HG03558 (cell line): ENCODE results near the gene SLC38A8.

Experiments
- ATAC-seq: cut with Tn5 transposase; IDR thresholded peaks from one replicate; pipeline ENCODE4 v1.9.1; 2021; ENCODE audit warnings: moderate number of reproducible peaks; ENCODE audit not compliant: unreplicated experiment; ENCODE audit errors: extremely low read depth

Gene SLC38A8

DNA sequence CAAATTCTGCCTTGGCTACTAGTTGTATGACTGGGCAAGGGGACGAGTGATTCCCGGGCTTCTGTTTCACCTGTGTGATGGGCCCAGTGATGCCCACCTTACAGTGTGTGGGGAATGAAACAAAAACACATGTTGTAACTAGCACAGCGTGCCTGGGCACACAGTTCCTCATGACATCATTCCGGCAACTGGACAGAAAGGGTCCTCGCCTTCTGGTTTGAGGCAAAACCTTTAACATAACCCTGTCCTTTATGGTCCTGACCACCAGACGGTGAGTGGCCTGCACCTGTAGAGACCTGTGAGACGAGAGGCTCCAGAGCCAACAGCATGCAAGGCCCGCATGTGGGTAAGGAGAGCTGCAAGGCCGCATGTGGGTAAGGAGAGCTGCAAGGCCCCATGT is 7.7 kb upstream of the SLC38A8 start:
- no peak for ATAC-seq

DNA sequence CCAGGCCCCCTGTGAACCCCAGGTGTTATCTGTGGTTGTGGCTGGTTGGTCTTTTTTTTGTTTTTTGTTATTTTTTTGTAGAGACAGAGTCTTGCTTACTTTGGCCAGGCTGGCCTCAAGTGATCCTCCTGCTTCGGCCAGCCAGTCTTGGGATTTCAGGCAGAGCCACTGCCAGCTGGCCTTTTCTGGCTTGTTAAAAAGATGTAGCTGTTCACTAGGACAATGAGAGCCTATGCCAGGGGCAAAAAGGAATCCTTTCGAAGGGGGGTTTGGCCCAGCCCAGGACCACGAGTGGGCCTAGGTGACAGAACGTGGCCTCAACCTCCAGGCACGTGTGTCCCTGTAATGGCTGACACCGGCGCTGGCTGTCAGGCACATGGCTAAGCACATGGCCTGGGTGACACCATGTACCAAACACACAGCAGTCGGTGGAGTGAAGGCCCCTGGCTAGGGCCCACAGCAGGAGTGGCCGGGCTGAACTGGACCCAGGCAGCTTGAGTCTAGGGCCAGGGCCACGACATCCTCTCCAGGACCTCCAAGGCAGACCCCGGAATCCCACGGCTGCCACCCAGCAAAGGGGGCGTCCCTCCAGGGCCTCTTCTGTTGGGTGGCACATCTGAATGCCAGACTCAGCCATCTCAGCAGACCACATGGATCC is 6.9 kb upstream of the SLC38A8 start:
- no peak for ATAC-seq

DNA sequence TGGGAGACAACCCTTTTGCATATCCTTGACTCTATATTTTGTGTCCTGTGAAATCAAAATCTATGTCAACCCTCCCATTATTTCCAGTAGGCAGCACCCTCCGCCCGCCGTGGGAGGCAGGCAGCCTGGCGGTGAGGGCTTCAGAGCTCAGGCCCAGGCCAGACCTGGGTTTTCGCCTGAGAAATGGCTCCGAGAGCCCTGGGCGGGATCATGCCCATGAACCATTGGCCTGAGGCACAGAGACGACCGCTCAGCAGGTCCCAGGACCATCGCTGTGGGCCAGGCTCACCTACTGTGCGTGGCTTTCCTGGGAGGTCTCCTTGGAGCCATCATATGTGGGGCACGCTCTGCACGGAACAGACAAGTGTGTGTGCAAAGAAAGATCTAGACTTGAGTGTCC is 6.3 kb upstream of the SLC38A8 start:
- ATAC-seq, result no peak

DNA sequence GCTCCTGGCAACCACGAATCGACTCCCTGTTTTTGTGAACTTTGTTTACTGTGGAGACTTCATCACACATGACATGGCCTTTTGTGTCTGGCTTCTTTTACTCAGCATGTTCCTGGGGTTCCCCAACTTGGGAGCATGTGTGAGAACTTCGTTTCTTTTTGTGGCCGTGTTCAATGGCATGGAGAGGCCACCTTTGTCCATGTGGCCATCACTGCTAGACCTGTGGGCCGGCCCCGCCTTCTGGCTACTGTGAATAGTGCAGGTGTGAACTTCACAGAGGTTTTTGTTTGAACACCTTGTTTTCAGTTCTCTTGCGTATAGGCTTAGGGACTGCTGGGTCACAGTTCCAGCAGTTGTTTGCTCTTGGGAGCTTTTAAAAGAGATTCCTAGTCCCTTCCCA is 5.7 kb upstream of the SLC38A8 start:
- no peak for ATAC-seq

DNA sequence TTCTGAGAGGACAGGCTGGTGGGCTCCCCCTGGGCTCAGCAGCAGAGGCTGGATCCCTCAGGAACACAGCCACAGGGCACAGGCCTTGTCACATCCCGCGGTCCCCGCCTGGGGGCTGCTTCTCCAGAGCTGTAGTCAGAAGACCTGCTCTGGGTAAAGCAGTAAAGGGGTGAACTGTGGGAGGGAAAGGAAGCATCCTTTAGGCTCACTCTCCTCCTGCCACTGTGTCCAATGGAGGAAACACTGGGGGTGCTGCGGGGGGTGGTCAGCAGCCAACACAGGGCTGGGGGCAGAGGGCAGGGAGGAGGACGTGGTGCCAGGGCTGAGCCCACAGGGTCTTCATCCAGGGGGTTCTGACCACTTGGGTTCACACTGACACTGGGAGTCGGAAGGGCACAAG is 5.0 kb upstream of the SLC38A8 start:
- no peak for ATAC-seq

DNA sequence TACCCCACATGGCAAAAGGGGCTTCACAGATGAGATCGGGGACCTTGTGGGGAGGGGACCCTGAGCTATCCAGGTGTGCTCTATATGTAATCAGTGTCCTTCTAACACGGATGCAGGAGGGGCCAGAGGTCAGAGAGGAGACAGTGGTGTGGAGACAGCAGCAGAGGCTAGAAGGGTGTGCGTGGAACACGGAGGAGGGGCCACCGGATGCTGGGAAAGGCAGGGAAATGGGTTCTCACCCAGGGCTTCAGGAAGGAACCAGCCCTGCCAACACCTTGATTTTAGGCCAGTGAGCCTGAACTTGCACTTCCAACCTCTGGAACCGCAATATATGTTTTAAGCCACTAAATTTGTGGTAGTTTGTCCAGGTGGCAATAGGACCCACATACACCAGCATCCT is 4.6 kb upstream of the SLC38A8 start:
- ATAC-seq, result no peak

DNA sequence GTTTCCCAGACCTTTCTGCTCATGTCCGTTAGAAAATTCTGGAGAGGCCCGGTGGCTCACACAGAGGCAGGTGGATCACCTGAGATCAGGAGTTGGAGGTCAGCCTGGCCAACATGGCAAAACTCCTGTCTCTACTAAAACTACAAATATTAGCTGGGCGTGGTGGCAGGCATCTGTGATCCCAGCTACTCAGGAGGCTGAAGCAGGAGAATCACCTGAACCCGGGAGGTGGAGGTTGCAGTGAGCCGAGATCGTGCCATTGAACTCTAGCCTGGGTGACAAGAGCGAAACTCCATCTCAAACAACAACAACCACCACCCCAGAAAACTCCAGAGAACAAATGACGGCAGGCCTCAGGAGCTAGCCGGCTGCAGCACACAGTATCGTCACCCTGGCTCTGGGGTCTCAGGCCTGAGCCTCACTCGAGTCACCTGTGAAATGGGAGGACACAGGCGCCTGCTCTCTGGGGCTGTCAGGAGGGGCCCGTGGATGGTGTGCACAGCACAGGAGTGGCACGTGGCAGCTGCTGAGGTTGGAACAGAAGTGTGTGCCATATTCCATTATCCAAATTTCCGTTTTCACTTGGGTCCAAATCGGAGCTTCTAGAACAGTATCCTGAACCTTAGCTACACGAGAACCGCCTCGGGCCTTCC is 3.3 kb upstream of the SLC38A8 start:
- ATAC-seq, result no peak

DNA sequence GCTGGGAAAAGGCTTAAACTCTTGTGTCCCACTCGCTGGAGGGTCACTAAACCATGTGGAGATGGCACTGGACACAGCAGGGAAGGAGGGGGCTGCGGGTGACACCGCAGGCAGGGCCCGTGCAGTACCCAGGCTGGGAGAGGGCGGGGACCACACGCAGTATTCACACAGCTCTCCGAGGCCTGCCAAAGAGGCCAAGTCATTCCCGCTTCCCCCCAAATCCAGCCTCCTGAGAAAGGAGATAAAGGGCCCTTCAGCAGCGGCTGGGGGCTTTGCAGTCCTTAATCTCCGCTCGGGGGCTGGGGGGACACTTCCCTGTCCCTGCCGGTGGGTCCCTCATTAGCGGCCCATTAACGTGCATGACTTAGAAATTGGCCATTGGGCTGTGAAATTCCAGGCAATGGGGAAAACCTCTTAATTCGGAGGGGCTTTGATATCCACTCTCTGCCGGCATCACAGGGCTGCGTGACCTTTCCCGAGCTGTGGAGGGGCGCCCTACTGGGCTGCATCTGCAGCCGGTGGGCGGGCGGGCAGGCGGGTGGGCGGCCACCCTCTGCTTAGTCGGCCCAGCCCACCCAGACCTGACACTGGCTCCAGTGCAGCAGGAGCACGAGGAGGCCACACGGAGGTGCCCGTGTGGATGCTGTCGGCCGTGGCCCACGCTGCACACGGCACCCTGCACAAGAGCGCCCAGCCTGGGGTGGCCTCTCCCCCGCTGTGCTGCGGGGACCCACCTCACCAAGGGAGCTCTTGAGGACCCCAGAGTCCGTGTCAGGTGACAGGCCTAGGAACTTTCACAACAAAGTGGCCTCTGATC is 2.6 kb upstream of the SLC38A8 start:
- no peak for ATAC-seq

DNA sequence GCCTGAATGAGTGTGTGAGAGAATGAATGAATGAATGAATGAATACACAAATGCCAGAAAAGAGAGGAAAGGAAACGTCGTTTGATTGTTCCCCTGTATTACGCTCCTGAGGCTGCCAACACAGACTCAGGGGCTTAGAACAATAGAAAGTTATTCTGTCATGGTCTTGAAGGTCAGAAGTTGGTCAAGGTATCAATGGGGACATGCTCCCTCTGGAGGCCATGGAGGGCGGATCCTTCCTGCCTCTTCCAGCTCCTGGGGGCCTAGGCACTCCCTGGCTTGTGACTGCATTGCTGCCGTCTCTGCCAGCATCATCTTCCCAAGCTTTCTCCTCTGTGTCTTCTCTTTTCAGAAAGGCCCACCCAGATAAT is 1.5 kb upstream of the SLC38A8 start:
- ATAC-seq, result no peak

DNA sequence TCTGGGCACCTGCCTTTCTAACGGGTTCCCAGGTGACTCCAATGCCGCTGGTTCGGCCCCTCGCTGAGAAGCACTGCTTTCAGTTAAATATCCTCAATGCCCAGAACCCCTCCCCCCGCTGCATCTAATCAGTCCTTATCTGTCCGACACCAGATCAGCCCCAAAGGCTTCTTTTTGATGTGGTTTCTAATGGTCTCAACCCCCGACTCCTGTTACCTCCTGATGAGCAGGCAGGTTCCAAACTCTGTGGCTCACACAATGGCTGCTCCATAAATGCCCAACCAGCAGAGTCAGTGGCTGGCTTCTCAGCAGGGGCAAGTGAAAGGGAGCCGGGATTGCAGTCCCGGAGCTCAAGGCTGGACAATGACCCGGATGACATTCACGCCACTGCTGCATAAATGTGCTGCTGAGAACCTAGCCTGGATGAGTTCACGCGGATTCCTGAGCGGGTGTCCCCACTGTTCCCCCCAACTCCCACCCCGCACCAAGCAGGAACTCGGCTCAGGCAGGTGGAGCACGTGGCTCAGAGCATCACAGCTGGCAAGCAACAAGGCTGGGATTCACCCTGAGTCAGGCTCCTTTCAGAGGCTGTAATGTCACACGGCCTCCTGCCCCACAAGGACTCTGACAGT is 1.0 kb upstream of the SLC38A8 start:
- ATAC-seq, result no peak

DNA sequence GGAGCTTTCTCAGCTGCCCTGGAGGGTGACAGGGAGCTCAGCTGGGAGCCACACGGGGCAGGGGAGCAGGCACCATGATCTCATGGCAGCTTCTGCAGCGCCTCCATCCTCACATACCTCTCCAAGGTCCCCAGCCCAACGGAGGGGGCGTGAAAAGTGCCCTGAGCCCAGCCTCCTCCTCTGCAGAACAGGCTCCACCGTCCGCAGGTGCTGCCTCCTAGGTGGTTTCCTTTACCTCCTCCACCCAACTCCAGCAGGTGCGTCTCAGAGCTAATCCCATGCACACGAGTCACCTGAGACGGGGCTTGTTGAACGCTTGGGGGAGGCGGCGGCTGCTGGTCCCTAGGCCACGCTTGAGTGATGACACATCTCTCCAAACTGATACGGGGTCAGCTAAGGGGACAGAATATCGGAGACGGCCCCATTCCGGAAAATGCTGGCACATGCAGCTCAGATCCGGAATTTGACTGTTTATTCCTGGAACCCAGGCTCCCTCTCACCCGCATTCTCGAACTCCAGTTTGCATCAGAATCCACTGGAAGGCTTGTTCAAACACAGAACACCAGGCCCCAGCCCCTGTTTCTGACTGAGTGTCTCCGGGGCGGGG is 387 bp upstream of the SLC38A8 start:
- no peak for ATAC-seq

DNA sequence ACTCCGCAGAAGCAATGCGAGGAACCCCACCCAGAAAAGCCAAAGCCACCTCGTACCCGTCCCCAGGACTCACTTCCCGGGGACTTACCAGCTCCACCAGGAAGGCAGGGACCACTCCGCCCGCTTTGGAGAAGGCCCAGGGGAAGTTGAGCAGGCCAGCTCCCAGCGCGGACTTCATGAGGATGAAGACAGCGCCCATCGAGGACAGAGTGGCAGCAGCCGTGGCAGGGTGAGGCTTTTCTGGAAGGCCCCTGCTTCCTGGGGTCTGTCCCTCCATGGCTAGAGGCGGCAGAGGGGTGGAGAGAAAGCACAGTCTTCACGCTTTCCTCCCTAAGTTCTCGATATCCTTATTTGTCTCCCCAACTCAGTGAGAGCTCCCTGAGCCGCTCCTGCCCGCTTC is 714 bp downstream of the SLC38A8 start:
- no peak for ATAC-seq

DNA sequence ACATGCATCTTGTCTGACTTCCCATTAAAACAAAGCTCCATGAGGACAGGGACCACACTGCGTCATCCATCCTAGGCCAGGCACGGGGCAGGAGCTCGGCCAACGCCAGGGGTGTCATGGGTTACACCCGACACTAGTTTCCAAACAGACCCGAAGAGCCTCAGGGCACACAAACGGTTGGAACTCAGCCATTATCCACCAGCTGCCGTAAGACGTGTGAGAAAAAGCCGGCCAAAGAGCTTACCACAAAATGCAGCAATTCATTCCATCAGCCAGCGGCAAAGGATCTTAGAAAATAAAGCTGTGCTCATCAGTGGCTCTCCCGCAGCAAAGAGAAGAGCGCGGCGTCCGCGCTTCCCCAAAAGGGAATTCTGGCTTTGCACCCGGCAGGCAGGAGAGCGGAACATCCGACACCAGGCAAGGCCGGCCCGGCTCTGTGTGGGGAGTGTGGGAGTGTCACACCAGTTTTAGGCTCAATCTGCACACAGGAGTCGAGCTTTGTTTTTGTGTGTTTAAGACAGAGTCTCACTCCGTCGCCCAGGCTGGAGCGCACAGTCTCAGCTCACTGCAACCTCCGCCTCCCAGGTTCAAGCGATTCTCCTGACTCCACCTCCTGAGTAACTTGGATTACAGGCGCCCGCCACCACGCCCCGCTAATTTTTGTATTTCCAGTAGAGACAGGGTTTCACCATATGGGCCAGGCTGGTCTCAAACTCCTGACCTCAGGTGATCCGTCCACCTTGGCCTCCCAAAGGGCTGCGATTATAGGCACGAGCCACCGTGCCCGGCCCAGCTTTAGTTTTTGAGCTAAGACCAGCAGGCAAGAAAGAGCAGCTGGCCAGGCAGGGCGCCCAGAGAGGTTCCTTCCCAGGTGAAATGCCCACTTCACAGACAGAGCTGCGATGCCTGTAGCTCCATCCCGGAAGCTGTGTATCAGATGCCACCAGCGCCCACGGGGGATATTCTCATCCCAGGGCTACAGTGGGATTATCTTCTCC is 1.5 kb downstream of the SLC38A8 start:
- ATAC-seq, result no peak

DNA sequence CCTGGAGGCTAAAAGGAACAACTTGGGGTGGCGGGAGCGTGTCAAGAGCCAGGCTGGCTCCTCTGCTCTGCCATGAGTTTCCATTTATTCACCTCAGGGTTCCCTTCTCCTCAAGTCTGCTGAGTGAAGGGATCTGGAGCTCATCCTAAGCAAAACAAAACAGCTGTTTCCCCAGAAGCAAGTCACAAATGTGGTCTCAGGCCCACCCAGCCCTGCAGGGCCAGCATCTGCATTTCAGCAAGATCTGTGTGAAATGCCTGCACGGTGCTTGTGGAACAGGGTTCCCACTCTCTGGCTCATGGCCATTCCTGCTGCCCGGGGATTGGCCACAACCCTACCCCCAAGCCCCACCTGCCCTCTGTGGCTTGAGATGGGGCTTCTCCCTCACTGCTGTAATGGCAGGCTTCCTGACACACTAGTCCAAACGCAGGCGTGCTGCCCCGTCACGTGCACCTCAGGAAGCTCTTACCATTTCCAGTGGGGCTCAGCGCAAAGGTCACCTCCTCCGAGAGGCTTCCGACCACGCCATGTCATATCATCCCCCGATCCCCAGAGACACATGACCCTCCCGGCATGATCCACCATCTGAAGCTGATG is 2.3 kb downstream of the SLC38A8 start:
- ATAC-seq, result no peak

DNA sequence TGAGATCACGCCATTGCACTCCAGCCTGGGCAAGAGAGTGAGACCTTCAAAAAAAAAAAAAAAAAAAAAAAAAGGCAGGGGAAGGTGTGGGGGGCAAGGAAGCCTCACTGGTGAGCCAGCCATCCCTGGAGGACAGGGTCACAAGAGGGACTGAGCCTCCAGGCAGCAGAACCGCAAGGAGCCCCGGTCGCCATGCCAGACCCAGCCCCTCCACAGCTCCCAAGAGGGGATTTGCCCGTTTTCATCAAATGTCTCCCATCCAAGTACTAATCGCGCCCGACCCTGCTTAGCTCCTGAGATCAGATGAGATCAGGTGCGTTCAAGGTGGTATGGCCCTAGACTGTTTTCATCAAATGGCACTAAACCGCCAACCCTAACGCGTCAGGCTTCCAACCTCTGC is 2.9 kb downstream of the SLC38A8 start:
- no peak for ATAC-seq

DNA sequence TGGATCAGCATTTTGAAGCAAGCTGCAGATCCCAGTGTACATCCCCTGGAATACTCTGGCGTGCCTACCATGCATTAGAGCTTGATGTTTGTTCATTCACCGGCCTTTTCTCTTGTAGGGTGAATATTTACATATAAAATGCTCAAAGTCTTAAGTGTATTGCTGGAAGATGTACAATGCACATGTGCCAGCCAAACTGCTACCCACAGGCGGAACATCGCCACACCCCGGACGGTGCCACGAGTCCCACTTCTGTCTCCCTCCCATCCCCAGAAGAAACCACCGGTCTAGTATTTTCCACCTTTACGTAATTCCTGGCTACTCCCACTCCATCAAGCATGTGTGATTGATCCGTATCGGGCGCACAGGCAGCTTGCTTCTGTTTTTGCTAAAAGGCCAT is 4.1 kb downstream of the SLC38A8 start:
- no peak for ATAC-seq

DNA sequence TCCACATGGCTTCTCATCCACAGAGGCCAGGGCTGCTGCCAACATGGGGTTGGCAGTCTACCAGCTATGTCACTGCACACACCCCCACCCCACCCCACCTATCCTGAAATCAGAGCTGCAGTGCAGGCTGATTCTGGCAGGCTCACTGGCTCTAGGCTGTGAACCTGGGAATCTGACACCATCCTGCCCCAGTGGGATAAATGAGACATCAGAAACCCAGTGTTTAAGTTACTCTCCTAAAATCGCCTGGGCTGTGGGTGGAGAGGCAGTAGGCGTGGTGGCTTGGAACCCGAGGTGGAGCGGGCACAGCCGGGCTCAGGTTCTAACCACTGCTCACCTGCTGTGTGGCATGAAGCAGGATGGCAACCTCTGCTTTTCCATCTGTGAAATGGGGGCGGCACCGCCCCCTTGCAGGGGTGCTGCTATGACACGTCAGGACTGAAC is 5.6 kb downstream of the SLC38A8 start:
- no peak for ATAC-seq

DNA sequence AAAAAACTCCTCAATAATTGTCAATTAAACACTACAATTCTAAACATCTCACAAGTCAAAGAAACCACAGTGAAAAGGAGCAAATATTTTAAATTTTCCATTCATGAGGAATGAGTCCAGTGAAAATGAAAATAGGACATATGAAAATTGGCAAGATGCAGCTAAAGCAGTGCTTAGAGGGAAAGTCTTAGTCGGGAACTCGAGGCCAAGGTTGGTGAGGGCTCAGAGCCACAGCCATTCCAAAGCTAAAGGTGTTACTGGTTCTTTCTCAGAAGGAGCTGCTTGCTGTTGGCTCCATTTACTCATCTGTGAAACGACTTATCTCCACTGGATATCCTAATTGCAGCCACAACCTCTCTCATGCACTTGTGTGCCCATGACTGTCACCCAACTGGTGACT is 6.5 kb downstream of the SLC38A8 start:
- ATAC-seq, result no peak

DNA sequence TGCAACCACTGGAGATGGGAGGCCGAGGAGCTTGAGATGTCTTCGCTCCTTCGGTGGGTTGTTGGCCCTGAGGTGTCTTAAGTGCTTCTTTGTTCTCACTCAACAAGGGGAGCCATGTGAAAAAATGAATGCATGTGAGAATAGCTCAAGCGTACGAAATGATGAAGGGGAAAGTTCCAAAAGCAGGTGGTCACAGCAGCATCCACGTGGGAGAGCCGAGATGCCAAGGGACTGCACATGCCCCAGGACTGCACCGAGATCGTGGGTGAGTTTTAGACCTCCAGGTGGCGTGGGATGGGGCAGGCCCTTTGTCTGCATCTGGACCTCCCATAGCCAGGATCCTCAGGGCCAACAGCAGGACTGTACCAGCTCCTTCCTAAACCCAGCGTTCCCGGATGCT is 8.1 kb downstream of the SLC38A8 start:
- ATAC-seq, result no peak
